Hepatocyte (in vitro differentiated cells): ENCODE measurements around the gene SRRM2.

Experiments
- CTCF ChIP-seq: fragments of 200-600 bp; sonication (generic); IDR thresholded peaks from 2 replicates; pipeline ENCODE4 v1.5.1; 2016; ENCODE audit warnings: antibody characterized with exemption, mild to moderate bottlenecking; ENCODE audit not compliant: poor library complexity
- EZH2 ChIP-seq: fragments of 200-600 bp; sonication (generic); IDR thresholded peaks from 2 replicates; pipeline ENCODE4 v1.6.1; 2016; ENCODE audit warnings: antibody characterized with exemption, mild to moderate bottlenecking, borderline replicate concordance
- EZH2phosphoT487 ChIP-seq: fragments of 200-600 bp; sonication (generic); IDR thresholded peaks from one replicate; pipeline ENCODE4 v1.6.1; 2018; ENCODE audit warnings: antibody characterized with exemption, mild to moderate bottlenecking, low read depth, moderate library complexity; ENCODE audit not compliant: unreplicated experiment, severe bottlenecking

GRCh38 chr16:2737238-2737605 lies 15.2 kb upstream of the SRRM2 start:
- TF ChIP-seq CTCF (no peak), EZH2phosphoT487 (no peak), EZH2 (no peak)
